G401 (cell line): Measurements from ENCODE around the gene PRDM16. TPM values are rescaled to one million over a fixed set of nuclear protein-coding genes. Genes with fewer than 3 reads are reported as not detected.

ENCODE experiments used
- DNase-seq: peaks from one replicate; pipeline ENCODE4 v3.0.0-alpha.2; 2015; ENCODE audit warnings: low spot score
- in situ Hi-C: cut with HindIII; loops from 2 replicates; pipeline ENCODE4 v1.10.0; 2016; ENCODE audit warnings: low sequenced_read_pairs, mixed read lengths
- total RNA-seq: library from RNA; depleted of rRNA; stranded (reverse); fragments of >200 nt; shearing (Covaris generic); gene quantifications from 2 replicates; pipeline ENCODE4 v1.2.3, GENCODE V29; 2014

The PRDM16 gene
- total RNA-seq, 1 experiment from 2014 or later = 2.8 TPM

GRCh38 chr1:3051270-3052268 lies 17.4 kb upstream of the PRDM16 start:
- in situ Hi-C loops = no loop called here
- no peak for DNase-seq

DNA sequence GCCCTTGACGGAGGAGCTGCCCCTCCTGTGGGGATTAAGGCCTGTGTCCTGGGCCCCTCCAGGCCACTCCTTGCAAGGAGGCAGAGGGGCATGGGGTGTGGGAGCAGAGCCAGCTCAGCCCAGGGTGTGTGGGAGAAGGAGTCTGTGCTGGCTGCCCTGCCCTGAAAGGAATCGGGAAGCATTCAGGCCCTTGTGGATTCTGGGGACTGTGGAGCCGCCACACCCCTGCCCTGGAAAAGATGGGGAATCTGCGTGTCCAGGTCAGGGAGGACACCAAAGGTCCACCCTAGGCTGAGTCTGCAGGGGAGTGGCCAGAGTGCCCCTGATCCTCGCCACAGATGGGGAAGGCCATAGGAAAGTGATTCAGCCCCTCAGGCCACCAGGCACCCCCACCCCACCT lies 16.5 kb upstream of the PRDM16 start:
- DNase-seq = no peak
- in situ Hi-C loops = no loop called here

GRCh38 chr1:3053366-3053980 lies 15.5 kb upstream of the PRDM16 start:
- in situ Hi-C loops = no loop called here
- DNase-seq = no peak

DNA sequence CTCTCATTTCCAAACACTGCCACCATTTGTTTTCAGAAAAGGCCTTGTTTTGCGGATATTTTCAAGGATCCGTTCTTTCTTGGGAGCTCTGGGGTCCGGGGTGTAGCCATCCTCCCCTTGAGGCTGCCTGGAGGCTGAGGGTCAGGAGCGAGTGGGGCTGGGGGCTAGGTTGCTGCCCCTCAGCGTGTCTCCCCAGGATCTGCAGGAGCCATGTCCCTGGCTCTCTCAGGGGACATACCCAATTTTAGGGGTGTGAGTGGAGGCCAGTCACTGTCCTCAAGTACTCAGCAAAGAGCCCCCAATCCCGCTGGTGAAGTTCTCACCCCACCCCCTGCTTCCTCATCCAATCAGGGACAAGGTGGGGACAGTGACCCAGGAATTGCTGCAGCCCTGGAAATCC lies 15.0 kb upstream of the PRDM16 start:
- in situ Hi-C loops = no loop called here
- DNase-seq = no peak

DNA sequence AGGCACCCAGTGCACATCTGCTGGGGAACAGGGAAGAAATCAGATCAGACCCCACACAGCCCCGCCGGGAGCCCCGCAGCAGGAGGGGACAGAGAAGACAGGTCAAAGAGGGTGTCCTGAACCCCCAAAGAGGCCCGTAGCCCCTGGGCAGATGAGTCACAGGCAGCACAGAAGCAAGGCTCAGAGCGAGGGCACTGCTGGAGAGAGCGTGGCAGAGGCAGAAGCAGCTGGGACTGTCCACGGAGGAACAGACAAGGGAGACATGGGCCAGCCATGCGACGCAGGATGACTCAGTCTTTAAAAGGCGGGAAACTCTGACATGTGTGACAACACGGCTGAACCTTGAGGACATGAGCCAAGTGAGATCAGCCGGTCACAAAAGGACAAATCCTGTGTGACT lies 14.5 kb upstream of the PRDM16 start:
- in situ Hi-C loops = no loop called here
- no peak for DNase-seq

DNA sequence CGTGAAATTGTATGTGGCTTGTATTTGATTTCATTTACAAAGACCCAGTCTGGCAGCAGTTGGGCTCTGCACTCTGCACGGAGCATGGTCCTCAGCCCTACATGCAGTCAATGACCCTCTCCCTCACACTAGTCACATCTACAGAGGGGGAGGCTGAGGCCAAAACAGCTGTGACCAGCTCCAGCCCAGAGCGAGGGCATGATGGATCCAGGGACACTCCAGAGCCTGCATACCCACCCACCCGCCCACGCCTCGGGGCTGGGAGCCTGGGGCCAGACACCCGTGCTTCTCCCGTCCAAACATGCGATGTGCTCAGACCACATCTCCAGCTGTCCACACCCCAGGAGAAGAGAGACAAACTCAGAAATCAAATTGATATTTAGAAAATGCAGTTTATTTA lies 14.0 kb upstream of the PRDM16 start:
- DNase-seq = no peak
- in situ Hi-C loops = no loop called here

GRCh38 chr1:3056641-3057040 lies 12.4 kb upstream of the PRDM16 start:
- in situ Hi-C loops = no loop called here
- no peak for DNase-seq

DNA sequence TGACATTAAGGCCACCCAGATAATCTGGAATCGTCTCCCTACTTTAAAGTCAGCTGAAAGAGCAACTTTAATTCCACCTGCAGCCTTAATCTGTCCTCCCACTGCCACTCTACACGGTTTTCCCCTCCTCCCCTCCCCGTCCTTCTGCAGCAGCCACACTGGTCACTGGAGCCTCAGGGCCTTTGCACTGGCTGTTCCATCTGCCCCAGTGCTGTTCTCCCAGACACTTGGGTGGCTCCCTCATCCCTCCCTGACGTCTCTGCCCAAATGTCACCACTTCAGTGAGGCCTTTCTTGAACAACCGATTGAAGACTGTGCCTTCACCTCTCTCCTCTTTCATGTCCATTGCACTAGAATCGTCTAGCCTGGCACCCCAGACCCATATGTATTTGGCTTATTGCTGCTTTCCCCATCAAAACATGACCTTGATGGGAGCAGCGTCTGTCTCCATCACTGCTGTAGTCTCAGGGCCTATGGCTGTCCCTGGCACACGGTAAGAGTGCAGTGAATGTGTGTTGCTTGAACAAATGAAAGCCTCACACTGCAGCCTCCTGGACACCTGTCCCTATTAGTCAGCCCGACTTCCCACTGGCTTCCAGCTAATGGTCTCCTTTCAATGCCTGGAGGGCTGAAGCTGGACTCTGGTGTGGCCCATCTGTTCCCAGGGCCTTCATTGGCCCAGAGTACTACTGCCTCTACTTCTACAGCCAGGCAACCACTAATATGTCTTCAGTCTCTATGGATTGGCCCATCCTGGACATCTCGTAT lies 10.6 kb upstream of the PRDM16 start:
- in situ Hi-C loops = no loop called here
- DNase-seq = no peak

GRCh38 chr1:3060127-3060526 lies 8.9 kb upstream of the PRDM16 start:
- in situ Hi-C loops = no loop called here

GRCh38 chr1:3060601-3061551 lies 8.1 kb upstream of the PRDM16 start:
- no peak for DNase-seq
- in situ Hi-C loops = no loop called here

More at GRCh38 chr1:3060127-3060526, 8.9 kb upstream of the PRDM16 start:
- DNase-seq = no peak

DNA sequence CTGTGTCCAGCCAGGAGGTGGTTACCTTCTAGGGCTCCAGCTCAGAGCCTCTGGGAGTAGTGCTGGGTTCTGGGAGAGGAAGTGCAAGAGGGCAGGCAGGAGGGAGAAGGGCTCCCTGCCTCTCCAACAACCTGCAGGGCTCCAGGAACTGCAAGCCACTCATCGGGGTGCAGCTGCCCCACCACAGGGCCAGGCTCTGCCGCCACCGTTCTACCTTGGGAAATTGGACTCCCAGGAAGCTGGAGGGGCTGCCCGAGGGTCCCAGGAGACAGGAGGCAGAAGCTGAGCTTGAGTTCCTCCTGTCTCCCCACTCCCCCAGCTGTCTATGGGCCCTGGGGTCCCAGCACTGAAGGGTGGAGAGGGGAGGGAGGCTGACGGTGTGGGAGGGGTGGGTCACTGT lies 7.4 kb upstream of the PRDM16 start:
- in situ Hi-C loops = no loop called here
- no peak for DNase-seq

- no peak for DNase-seq
- in situ Hi-C loops = no loop called here
Measured at GRCh38 chr1:3061981-3062615, 6.9 kb upstream of the PRDM16 start.

DNA sequence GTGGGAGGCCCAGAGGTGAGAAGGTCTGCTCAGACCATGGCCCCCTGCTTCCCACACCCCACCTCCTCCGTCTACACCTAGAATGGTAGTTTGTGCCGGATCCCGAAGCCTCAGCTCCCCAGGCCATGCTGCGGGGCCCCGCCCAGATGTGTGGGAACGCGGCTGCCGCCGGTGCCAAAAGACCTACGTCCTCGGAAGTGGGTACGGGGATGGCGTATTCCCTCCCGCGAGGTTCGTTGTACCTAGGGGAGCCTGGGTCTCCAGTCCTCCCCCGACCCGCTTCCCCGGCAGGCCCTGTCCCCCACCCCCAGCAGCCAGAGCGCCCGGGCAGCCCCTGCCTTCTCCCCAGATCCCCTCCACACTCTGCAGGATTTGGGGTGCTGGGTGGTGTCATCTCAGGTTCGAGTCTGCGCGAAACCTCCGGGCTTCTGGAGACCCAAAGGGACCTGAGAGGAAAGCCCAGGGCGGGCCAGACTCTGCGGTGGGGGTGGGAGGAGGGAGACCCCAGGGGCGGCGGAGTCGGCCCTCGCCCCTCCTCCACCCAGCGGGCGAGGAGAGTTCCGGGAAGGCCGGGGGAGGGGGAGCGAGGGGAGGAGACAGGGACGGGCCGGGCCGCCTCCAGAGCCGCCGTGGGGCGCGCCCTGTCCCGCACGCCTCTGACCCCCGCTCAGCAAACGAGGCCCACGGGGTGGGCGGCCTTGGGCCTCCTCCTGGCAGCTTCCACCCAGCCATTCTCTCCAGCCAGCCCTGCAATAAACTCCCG lies 6.2 kb upstream of the PRDM16 start:
- no peak for DNase-seq
- in situ Hi-C loops = no loop called here

- no peak for DNase-seq
- in situ Hi-C loops = no loop called here
Measured at GRCh38 chr1:3063379-3064295, 5.4 kb upstream of the PRDM16 start.

DNA sequence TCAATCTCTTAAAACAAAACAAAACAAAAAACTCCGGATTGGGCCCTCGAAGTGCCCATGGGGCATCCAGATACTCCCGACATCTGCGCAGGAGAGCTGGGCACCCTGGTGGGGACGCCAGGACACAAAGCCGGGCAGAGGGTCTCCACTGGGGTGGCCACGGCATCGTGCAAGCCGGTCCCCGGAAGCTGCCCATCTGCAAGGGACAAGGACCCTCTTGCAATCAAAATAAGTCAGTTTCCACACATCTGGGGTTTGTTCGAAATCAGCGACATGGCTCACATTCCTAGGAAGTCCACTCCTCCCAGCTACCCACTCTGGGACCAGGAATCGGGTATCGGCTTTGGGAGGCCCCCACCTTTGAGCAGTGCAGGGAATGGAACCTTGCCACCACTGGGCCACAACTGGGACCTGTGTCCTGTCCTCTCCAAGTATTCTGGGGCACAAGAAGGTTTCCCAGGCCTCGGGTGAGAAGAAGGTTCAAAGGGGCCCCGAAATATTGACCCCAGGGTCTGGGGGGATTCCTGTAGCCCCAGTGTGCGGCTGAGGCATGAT lies 4.6 kb upstream of the PRDM16 start:
- DNase-seq = no peak
- in situ Hi-C loops = no loop called here

DNA sequence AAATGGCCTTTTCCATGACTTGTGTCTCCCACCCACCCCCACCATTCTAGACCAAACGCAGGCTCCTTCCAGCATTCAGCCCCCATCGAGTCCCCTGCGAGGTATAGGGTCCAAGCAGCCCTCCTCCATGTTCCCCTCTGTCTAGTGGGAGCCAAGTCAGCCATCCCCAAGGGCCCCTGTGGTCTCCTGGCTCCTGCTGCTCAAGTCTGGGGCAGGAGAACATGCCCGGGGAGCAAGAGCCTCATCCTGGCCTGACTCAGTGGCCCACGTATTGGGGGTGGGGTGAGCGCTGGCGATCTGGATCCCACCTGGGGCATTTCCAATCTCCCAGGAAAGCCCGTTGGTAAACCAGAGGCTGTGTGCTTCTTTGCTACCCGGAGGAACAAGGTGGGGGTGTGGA lies 4.1 kb upstream of the PRDM16 start:
- no peak for DNase-seq
- in situ Hi-C loops = no loop called here
